Measurements from ENCODE around the gene RBM34. TPM values are rescaled to one million over a fixed set of nuclear protein-coding genes. Genes with fewer than 3 reads are reported as not detected.
A peak's percentile ranks its signal among the peaks of the same experiment; 100 is the strongest.
"Not testable (repeated sequence)": the region's sequence is repeated elsewhere in the genome, so short reads cannot be mapped to it uniquely, and the experiment has no call there.

Gene RBM34
- 100 to 1,000 TPM; 132 to 142 TPM for total RNA-seq

- peaks cover 18 to 23% of the 10 kb centered on the region in 2 donors for H3K36me3 Mint-ChIP-seq
- H3K9me3 Mint-ChIP-seq, result no peaks in the 10 kb centered on the region
- peak; percentile 93 for DNase-seq (ENCODE audit: low spot score in 2 of 2)
- H3K27ac Mint-ChIP-seq, result peak within 1 kb of the TSS; percentile 87 to 98
- ATAC-seq, result peak; percentile 94 to 97
Observed at GRCh38 chr1:235160957-235161684, at the start of gene RBM34. TSS of gene RBM34 (minus strand) at chr1:235161250. CDS start at chr1:235161226, 24 bp downstream.

- Mint-ChIP-seq H3K27ac (peak overlapping the region; percentile 88 to 96), H3K9me3 (no peaks in the 10 kb centered on the region), H3K36me3 (peaks cover 0 to 11% of the 10 kb centered on the region in 2 donors)
- ATAC-seq (peak; percentile 81 to 85), DNase-seq (ENCODE audit: low spot score in 2 of 2) (peak in 1 of 2 donors; percentile 45)
Observed at GRCh38 chr1:235207209-235207565, 46.1 kb upstream of the RBM34 start.

- no peaks in the 10 kb centered on the region for H3K9me3 Mint-ChIP-seq
- DNase-seq (ENCODE audit: low spot score in 2 of 2) (peak in 1 of 2 donors; percentile 34), ATAC-seq (peak; percentile 97 to 98)
- H3K27ac Mint-ChIP-seq, result peak overlapping the region; percentile 88 to 96
- H3K36me3 Mint-ChIP-seq, result peaks cover 0 to 6% of the 10 kb centered on the region in 2 donors
Observed at GRCh38 chr1:235206533-235207208, 45.6 kb upstream of the RBM34 start.

GRCh38 chr1:235205687-235206086 lies 44.6 kb upstream of the RBM34 start:
- no peak for DNase-seq (ENCODE audit: low spot score in 2 of 2)
- ATAC-seq, result no peak
- Mint-ChIP-seq H3K9me3 (no peaks in the 10 kb centered on the region), H3K36me3 (peaks cover 0 to 6% of the 10 kb centered on the region in 2 donors), H3K27ac (peak overlapping the region in 1 of 2 donors; percentile 88)

- no peaks in the 10 kb centered on the region for H3K9me3 Mint-ChIP-seq
- no peak overlapping the region for H3K27ac Mint-ChIP-seq
- DNase-seq (ENCODE audit: low spot score in 2 of 2) (no peak), ATAC-seq (no peak)
- peaks cover 0 to 6% of the 10 kb centered on the region in 2 donors for H3K36me3 Mint-ChIP-seq
Observed at GRCh38 chr1:235203428-235203827, 42.4 kb upstream of the RBM34 start.

GRCh38 chr1:235202447-235202846 lies 41.4 kb upstream of the RBM34 start:
- ATAC-seq; DNase-seq (ENCODE audit: low spot score in 2 of 2); H3K36me3 Mint-ChIP-seq; H3K9me3 Mint-ChIP-seq: not testable (repeated sequence)
- H3K27ac Mint-ChIP-seq, result peak overlapping the region in 1 of 2 donors; percentile 69

- Mint-ChIP-seq H3K9me3 (no peaks in the 10 kb centered on the region), H3K36me3 (no peaks in the 10 kb centered on the region), H3K27ac (no peak overlapping the region)
- no peak for ATAC-seq
- DNase-seq (ENCODE audit: low spot score in 2 of 2), result no peak
Observed at GRCh38 chr1:235199441-235199840, 38.4 kb upstream of the RBM34 start.

- Mint-ChIP-seq H3K36me3 (peaks cover 0 to 13% of the 10 kb centered on the region in 2 donors), H3K27ac (no peak overlapping the region), H3K9me3 (no peaks in the 10 kb centered on the region)
- ATAC-seq (no peak), DNase-seq (ENCODE audit: low spot score in 2 of 2) (no peak)
Observed at GRCh38 chr1:235190431-235190830, 29.4 kb upstream of the RBM34 start.

GRCh38 chr1:235187316-235187715 lies 26.3 kb upstream of the RBM34 start:
- peak overlapping the region; percentile 30 to 95 for H3K27ac Mint-ChIP-seq

GRCh38 chr1:235181561-235182245 lies 20.7 kb upstream of the RBM34 start:
- ATAC-seq (peak; percentile 30 to 46), DNase-seq (ENCODE audit: low spot score in 2 of 2) (no peak)
- Mint-ChIP-seq H3K9me3 (no peaks in the 10 kb centered on the region), H3K27ac (peak overlapping the region; percentile 36 to 80), H3K36me3 (peaks cover 6% of the 10 kb centered on the region in 2 donors)

More at GRCh38 chr1:235187316-235187715, 26.3 kb upstream of the RBM34 start:
- Mint-ChIP-seq H3K36me3 (peaks cover 4 to 18% of the 10 kb centered on the region in 2 donors), H3K9me3 (no peaks in the 10 kb centered on the region)
- DNase-seq (ENCODE audit: low spot score in 2 of 2) (no peak), ATAC-seq (no peak)

- peak overlapping the region; percentile 36 to 80 for H3K27ac Mint-ChIP-seq
Observed at GRCh38 chr1:235180916-235181460, 19.9 kb upstream of the RBM34 start.

GRCh38 chr1:235176486-235176885 lies 15.4 kb upstream of the RBM34 start:
- no peak for ATAC-seq
- Mint-ChIP-seq H3K27ac (peak overlapping the region in 1 of 2 donors; percentile 56), H3K36me3 (no peaks in the 10 kb centered on the region), H3K9me3 (no peaks in the 10 kb centered on the region)
- DNase-seq (ENCODE audit: low spot score in 2 of 2), result no peak

More at GRCh38 chr1:235180916-235181460, 19.9 kb upstream of the RBM34 start:
- DNase-seq (ENCODE audit: low spot score in 2 of 2) (no peak), ATAC-seq (no peak)
- Mint-ChIP-seq H3K9me3 (no peaks in the 10 kb centered on the region), H3K36me3 (peaks cover 6% of the 10 kb centered on the region in 2 donors)

GRCh38 chr1:235169986-235170385 lies 8.9 kb upstream of the RBM34 start:
- H3K27ac Mint-ChIP-seq, result no peak overlapping the region
- no peaks in the 10 kb centered on the region for H3K36me3 Mint-ChIP-seq
- H3K9me3 Mint-ChIP-seq, result no peaks in the 10 kb centered on the region
- ATAC-seq, result no peak
- DNase-seq (ENCODE audit: low spot score in 2 of 2), result no peak

- Mint-ChIP-seq H3K9me3 (no peaks in the 10 kb centered on the region), H3K36me3 (peaks cover 0 to 5% of the 10 kb centered on the region in 2 donors), H3K27ac (no peak overlapping the region)
- ATAC-seq (no peak), DNase-seq (ENCODE audit: low spot score in 2 of 2) (no peak)
Observed at GRCh38 chr1:235168375-235168774, 7.3 kb upstream of the RBM34 start.

- no peaks in the 10 kb centered on the region for H3K9me3 Mint-ChIP-seq
- peaks cover 18 to 23% of the 10 kb centered on the region in 2 donors for H3K36me3 Mint-ChIP-seq
- DNase-seq (ENCODE audit: low spot score in 2 of 2) (no peak), ATAC-seq (no peak)
- H3K27ac Mint-ChIP-seq, result peak overlapping the region; percentile 87 to 98
Observed at GRCh38 chr1:235161685-235162327, 756 bp upstream of the RBM34 start.

GRCh38 chr1:235160383-235160956 lies 580 bp downstream of the RBM34 start:
- Mint-ChIP-seq H3K27ac (peak overlapping the region; percentile 87 to 98), H3K36me3 (peaks cover 18 to 23% of the 10 kb centered on the region in 2 donors), H3K9me3 (no peaks in the 10 kb centered on the region)
- DNase-seq (ENCODE audit: low spot score in 2 of 2) (no peak), ATAC-seq (peak; percentile 43 to 52)

Data from activated naive CD4-positive, alpha-beta T cell treated with anti-CD3 and anti-CD28 coated beads, Interleukin-2, amount 50 U/mL, for 72 hours (primary cell).